ENCODE measurements around the gene TMED10.

Gene TMED10

GRCh38 chr14:75081660-75082229 lies 94.7 kb downstream of the TMED10 start:
- FAIRE-seq: no peak
